Endometrial microvascular endothelial cells (primary cell): ENCODE measurements around the gene SPRR1A. TPM values are rescaled to one million over a fixed set of nuclear protein-coding genes. Genes with fewer than 3 reads are reported as not detected.

ENCODE experiments used
- in situ Hi-C: cut with HindIII; loops from 2 replicates; pipeline ENCODE4 v1.10.0; 2017; ENCODE audit warnings: low sequenced_read_pairs, low pct_unique_long_range_greater_than_20kb; ENCODE audit errors: inconsistent ontology term
- total RNA-seq: library from RNA; depleted of rRNA; stranded (reverse); fragments of >200 nt; gene quantifications from one replicate; pipeline ENCODE4 v1.2.3, GENCODE V29; 2015; ENCODE audit errors: inconsistent ontology term

SPRR1A gene
- total RNA-seq: not detected

DNA sequence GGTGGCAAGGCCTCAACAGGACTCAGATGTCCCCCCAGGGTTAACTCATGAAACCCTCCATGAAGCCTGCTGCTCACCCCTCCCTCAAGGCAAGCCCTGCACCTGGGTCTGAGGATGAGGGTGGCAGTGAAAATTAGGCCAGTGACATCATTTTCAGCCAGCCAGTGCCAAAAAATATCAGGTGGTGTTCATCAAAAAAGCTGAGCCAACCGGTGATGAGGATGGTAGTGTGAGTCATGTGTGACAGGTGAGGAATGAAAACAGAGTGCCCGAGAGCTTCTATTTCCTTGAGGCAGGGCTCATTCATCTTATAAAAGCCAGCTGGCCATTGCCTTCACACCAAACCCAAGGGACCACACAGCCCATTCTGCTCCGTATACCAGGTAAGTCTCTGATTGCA lies at the start of gene SPRR1A:
Gene SPRR1A (plus strand): TSS at position 339 of the 400 bp plus-strand sequence. CDS start 1,150 bp downstream, outside the sequence.
- in situ Hi-C loops: no loop called here

GRCh38 chr1:152940614-152941013 lies 43.3 kb upstream of the SPRR1A start:
- in situ Hi-C loops: no loop called here

- in situ Hi-C loops: no loop called here
Measured at GRCh38 chr1:152941037-152941711, 42.7 kb upstream of the SPRR1A start.

GRCh38 chr1:152942161-152942560 lies 41.7 kb upstream of the SPRR1A start:
- in situ Hi-C loops: no loop called here

- in situ Hi-C loops: no loop called here
Measured at GRCh38 chr1:152946248-152946647, 37.6 kb upstream of the SPRR1A start.

DNA sequence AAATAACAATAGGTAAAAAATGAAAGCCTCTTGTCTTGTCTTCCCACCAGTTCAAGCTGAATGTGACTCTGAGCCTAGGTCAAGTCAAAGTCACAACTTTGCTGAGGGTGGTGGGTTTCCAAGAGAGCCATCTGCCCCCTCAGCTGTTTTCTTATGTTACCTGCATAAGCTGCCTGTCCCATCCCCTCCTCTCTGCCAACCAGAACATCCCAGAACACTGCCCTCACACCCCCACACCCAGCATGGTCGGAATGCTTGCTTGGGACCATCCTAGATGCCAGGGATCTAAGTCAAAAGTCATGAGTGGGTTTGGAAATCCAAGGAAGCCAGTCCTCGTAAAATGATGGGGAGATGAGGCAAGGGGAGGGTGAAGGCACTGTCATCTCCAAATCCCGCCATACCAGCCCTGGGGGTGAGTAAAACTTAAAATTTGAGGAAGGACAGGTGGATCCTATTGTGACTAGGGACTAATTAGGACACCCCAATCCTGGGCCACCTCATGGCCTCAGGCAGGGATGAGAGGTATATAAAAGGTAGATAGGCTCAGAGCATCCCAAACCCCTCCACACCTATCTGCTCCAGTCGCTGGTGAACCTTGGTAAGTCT lies 37.1 kb upstream of the SPRR1A start, which contains the start of gene SPRR5:
Gene SPRR5 (plus strand): TSS at position 556 of the 606 bp plus-strand sequence. CDS start 1,349 bp downstream, outside the sequence.
- in situ Hi-C loops: no loop called here

DNA sequence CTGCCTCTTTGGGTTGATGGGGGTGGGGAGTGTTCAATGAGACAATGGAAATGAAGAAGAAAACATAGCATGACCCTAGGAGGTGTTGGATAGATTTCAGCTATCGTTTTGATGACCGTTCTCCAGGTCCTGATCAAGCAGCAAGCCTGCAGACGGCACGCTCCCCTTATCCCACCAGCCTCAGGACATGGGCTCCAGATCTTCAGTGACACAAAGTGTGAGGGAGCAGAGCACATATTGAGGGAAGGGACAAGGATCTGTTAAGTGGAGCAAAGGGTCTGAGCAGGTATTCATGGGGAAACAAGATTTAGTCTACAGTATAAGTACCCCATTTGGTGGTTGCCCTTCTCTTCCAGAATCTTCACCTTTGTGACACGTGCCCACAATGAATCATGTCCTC lies 32.2 kb upstream of the SPRR1A start:
- in situ Hi-C loops: no loop called here

- in situ Hi-C loops: no loop called here
Measured at GRCh38 chr1:152953761-152954160, 30.1 kb upstream of the SPRR1A start.

- in situ Hi-C loops: no loop called here
Measured at GRCh38 chr1:152954436-152954835, 29.4 kb upstream of the SPRR1A start.

- in situ Hi-C loops: no loop called here
Measured at GRCh38 chr1:152957561-152957960, 26.3 kb upstream of the SPRR1A start.

DNA sequence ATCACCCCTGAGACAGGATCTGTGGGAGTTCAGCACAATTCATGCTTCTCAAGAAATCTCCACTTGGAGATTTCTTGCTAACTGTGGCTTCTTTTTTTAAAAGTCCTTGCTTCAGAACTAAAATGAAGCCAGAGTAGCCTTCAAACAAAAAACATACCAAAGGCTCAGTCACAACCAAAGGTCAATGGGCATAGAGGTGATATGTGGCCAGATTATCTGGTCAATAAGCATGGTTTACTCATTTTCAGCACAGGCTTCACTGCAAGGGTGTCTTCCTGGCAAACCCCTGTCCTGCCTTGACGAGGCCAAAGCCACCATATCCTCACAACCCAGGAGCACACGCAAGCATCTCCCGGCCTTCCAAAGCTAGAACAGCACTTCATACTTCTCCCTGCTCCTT lies 24.6 kb upstream of the SPRR1A start:
- in situ Hi-C loops: no loop called here

DNA sequence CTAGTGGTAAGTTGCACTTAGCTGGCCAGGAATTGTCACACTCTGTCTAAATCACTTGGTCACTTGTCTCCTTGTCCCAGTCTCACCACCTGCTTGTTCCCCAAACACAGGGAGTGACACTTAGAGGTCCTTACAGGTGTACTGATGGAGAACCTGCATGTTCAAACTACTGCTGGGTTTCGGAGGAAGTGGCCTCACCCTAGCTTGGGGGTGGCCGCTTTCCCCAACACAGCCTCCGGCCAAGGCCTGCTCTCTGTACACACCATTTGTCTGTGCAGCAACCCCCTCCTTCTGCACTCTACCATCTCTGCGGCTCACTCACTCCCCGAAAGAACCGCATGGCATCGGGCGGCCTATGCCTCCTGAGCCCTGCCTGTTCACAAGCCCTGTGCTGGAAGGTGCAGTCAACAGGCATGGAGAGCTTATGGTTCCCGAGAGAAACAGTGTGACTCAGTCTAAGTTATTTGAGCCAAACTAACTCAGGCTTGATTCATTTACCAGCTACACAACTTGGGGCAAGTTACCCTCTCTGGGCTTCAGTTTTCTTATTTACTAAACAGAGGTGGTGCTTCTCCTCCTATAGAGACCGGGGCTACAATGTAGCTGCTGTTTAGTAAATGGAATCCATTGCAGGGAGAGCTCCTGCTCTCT lies 24.0 kb upstream of the SPRR1A start:
- in situ Hi-C loops: no loop called here

DNA sequence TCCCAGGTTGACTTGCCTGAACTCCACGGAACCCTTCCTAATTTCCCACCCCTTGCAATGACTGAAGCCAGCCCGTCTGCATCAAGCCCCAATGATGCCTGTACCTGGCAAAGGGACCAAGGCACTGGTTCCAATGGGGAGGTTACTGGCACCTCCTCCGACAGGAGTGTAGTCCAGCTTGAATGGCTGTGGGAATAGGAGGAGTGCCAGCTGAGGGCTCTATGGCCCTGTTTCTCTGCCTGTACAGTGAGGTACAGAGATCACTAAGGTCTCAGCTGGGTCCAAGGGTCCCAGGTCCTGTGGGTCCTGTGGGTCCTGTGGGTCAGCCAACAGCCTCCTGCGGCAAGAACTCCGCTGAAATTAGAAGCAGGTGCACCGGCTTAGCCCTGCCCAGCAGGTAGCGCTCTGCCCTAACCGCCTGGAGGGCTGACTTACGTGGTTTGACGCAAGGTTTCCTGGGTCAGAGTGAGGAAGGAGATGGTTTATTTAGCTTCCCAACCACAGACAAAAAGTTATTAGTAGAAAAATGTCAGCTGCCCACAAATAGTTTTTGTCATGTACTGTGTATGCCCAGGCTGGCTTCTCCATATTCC lies 23.3 kb upstream of the SPRR1A start:
- in situ Hi-C loops: no loop called here

DNA sequence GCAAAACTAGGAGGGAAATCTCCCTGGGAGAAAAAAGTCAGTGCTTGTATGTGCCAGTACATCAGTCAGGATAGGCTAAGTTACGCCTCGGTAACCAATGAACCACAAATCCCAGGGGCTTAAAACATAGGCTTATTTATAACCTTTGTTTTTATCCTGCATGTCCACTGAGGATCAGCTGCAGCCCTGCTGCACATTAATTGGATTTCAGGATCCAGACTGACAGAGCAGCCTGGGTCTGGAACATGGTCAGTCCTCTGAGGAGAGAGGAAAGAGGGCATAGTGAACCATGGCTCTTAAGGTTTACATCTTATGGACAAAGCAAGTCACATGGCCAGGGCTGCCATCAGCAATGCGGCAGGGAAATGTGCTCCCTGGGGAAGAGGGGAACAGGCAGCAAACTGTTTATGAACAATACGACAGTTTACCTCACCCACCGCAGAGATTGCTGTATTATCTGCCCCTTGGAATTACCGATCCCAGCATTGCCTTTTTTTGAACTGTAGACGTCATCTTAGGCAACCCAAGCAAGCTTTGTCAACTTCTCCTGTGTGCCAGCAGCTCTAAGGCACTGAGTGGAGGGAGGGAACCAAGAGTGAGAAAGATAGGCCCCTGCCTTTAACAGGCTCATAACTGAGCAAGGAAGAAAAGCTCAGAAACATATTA lies 22.5 kb upstream of the SPRR1A start:
- in situ Hi-C loops: no loop called here

GRCh38 chr1:152962876-152963415 lies 20.9 kb upstream of the SPRR1A start:
- in situ Hi-C loops: no loop called here

DNA sequence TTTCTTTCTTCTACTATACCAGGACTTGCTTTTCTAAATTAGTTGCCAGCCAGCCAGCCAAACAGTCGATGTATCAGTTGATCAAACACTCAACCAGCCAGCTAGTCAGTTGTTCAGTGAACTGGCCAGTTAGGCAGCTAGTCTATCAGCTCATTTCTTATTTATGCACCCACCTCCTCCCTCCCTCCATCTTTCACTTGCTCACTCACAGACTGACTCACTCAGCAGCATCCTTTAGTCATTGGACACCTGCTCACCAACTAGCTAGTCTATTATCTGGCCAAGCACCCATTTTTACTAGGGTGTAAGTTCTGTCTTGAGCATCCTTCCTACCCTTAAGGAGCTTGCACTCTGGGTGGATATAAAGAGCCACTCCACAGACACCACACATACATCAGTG lies 19.3 kb upstream of the SPRR1A start:
- in situ Hi-C loops: no loop called here

- in situ Hi-C loops: no loop called here
Measured at GRCh38 chr1:152965853-152966252, 18.0 kb upstream of the SPRR1A start.

- in situ Hi-C loops: no loop called here
Measured at GRCh38 chr1:152967201-152967600, 16.7 kb upstream of the SPRR1A start.

- in situ Hi-C loops: no loop called here
Measured at GRCh38 chr1:152968248-152968647, 15.6 kb upstream of the SPRR1A start.
